ENCODE data around the gene RNF208.

GRCh38 chr9:137256856-137257255 is 34.8 kb upstream of the RNF208 start:
- TF ChIP-seq CTCF (tag by site-specific recombination; IDR thresholded peaks at IDR 0.05) (no peak), ZNF530 (tag by site-specific recombination; IDR thresholded peaks at IDR 0.05; ENCODE audit: low read depth) (no peak), ZNF341 (tag by site-specific recombination; IDR thresholded peaks at IDR 0.05; ENCODE audit: low read depth) (no peak), ZNF24 (tag by site-specific recombination; IDR thresholded peaks at IDR 0.05) (no peak), WT1 (tag by site-specific recombination; IDR thresholded peaks at IDR 0.05) (no peak), ZNF704 (tag by site-specific recombination; IDR thresholded peaks at IDR 0.05) (no peak), ZNF830 (tag by site-specific recombination; IDR thresholded peaks at IDR 0.05; ENCODE audit: low read depth) (no peak)

All from HEK293 (cell line).